Activated B cell treated with CpG ODN at 0.5 μM for 24 hours (primary cell): ENCODE data around the gene CALML5. TPM values are rescaled to one million over a fixed set of nuclear protein-coding genes. Genes with fewer than 3 reads are reported as not detected.

Experiments used
- ATAC-seq: fragments of 200-7000 bp; cut with Tn5 transposase; one replicate; pipeline ENCODE4 v1.10.0; 2021; ENCODE audit warnings: low read depth, mild to moderate bottlenecking, moderate library complexity
- CTCF ChIA-PET: fragments of 350-600 bp; sonication (Branson Sonifier 250); formaldehyde crosslinking; loops from one replicate; lab custom pipeline; 2021; ENCODE audit warnings: antibody characterized with exemption; lab: Charles Lee
- POLR2A ChIA-PET: fragments of 350-600 bp; sonication (Branson Sonifier 250); formaldehyde crosslinking; loops from one replicate; lab custom pipeline; 2021; ENCODE audit warnings: antibody characterized with exemption; lab: Charles Lee
- DNase-seq: peaks from one replicate; pipeline ENCODE4 v3.0.0; 2022
- H3K27ac Mint-ChIP-seq: one replicate; pipeline ENCODE4 v1.8.0; 2020; ENCODE audit warnings: mixed read lengths
- H3K27me3 Mint-ChIP-seq: one replicate; pipeline ENCODE4 v1.8.0; 2021; ENCODE audit warnings: mixed read lengths
- H3K36me3 Mint-ChIP-seq: one replicate; pipeline ENCODE4 v1.8.0; 2021; ENCODE audit warnings: low read depth, mixed read lengths
- H3K4me1 Mint-ChIP-seq: one replicate; pipeline ENCODE4 v1.8.0; 2021; ENCODE audit warnings: mixed read lengths
- H3K4me3 Mint-ChIP-seq: one replicate; pipeline ENCODE4 v1.8.0; 2020; ENCODE audit warnings: mild to moderate bottlenecking, mixed read lengths
- H3K9me3 Mint-ChIP-seq: one replicate; pipeline ENCODE4 v1.8.0; 2020; ENCODE audit warnings: mixed read lengths
- CTCF ChIP-seq: fragments of 200-600 bp; IDR thresholded peaks from one replicate; pipeline ENCODE4 v1.8.0; 2022; ENCODE audit warnings: antibody characterized with exemption, mild to moderate bottlenecking
- intact Hi-C: fragments of 100-400 bp; cut with micrococcal nuclease; formaldehyde crosslinking; loops from one replicate; pipeline ENCODE4 v1.15.1; 2024
- total RNA-seq: library from RNA; stranded (reverse); gene quantifications from 2 replicates; pipeline ENCODE4 v1.2.3, GENCODE V29; 2022

Gene CALML5
- total RNA-seq, 1 donor from 2014 or later = not detected

GRCh38 chr10:5514226-5514850, 15.0 kb upstream of the CALML5 start:
- Mint-ChIP-seq H3K4me1 (no peaks in the 10 kb centered on the region), H3K36me3 (no peaks in the 10 kb centered on the region), H3K27me3 (peaks cover 6% of the 10 kb centered on the region), H3K9me3 (no peaks in the 10 kb centered on the region), H3K27ac (no peak overlapping the region), H3K4me3 (no peak overlapping the region)
- CTCF ChIA-PET = no interaction called here
- POLR2A ChIA-PET = no interaction called here
- no peak for TF ChIP-seq CTCF
- no peak for DNase-seq
- intact Hi-C loops = no loop called here
- ATAC-seq = no peak

GRCh38 chr10:5512881-5513612, 13.7 kb upstream of the CALML5 start:
- Mint-ChIP-seq H3K27ac (no peak overlapping the region), H3K4me1 (no peaks in the 10 kb centered on the region), H3K27me3 (peaks cover 8% of the 10 kb centered on the region), H3K9me3 (no peaks in the 10 kb centered on the region), H3K4me3 (no peak overlapping the region), H3K36me3 (no peaks in the 10 kb centered on the region)
- ATAC-seq = no peak
- TF ChIP-seq CTCF = no peak
- ChIA-PET CTCF (no interaction called here), POLR2A (no interaction called here)
- no peak for DNase-seq
- intact Hi-C loops = no loop called here

- ChIA-PET CTCF (no interaction called here), POLR2A (no interaction called here)
- no peak for TF ChIP-seq CTCF
- DNase-seq = no peak
- Mint-ChIP-seq H3K9me3 (no peaks in the 10 kb centered on the region), H3K4me3 (no peak overlapping the region), H3K36me3 (no peaks in the 10 kb centered on the region), H3K27me3 (peaks cover 8% of the 10 kb centered on the region), H3K27ac (no peak overlapping the region), H3K4me1 (no peaks in the 10 kb centered on the region)
- no peak for ATAC-seq
- intact Hi-C loops = no loop called here
Measured at GRCh38 chr10:5512331-5512730, 13.0 kb upstream of the CALML5 start.

GRCh38 chr10:5511885-5512280, 12.5 kb upstream of the CALML5 start:
- ATAC-seq = no peak
- H3K36me3 Mint-ChIP-seq = no peaks in the 10 kb centered on the region
- H3K27ac Mint-ChIP-seq = no peak overlapping the region
- POLR2A ChIA-PET = no interaction called here
- H3K9me3 Mint-ChIP-seq = no peaks in the 10 kb centered on the region
- TF ChIP-seq CTCF = no peak
- H3K4me3 Mint-ChIP-seq = no peak overlapping the region
- intact Hi-C loops = no loop called here
- no peak for DNase-seq
- no peaks in the 10 kb centered on the region for H3K4me1 Mint-ChIP-seq
- peaks cover 8% of the 10 kb centered on the region for H3K27me3 Mint-ChIP-seq
- CTCF ChIA-PET = no interaction called here

- DNase-seq (no peak), ATAC-seq (no peak)
- peaks cover 8% of the 10 kb centered on the region for H3K27me3 Mint-ChIP-seq
- no peak overlapping the region for H3K4me3 Mint-ChIP-seq
- no peak for TF ChIP-seq CTCF
- no peaks in the 10 kb centered on the region for H3K4me1 Mint-ChIP-seq
- no peaks in the 10 kb centered on the region for H3K9me3 Mint-ChIP-seq
- intact Hi-C loops = no loop called here
- POLR2A ChIA-PET = no interaction called here
- H3K27ac Mint-ChIP-seq = no peak overlapping the region
- CTCF ChIA-PET = no interaction called here
- H3K36me3 Mint-ChIP-seq = no peaks in the 10 kb centered on the region
Measured at GRCh38 chr10:5511231-5511884, 12.0 kb upstream of the CALML5 start.
